Measurements from ENCODE around the gene MAPKAP1. TPM values are rescaled to one million over a fixed set of nuclear protein-coding genes. Genes with fewer than 3 reads are reported as not detected.

Gene MAPKAP1
- total RNA-seq, 2 donors from 2014 or later, result 75.3 to 91.6 TPM

DNA sequence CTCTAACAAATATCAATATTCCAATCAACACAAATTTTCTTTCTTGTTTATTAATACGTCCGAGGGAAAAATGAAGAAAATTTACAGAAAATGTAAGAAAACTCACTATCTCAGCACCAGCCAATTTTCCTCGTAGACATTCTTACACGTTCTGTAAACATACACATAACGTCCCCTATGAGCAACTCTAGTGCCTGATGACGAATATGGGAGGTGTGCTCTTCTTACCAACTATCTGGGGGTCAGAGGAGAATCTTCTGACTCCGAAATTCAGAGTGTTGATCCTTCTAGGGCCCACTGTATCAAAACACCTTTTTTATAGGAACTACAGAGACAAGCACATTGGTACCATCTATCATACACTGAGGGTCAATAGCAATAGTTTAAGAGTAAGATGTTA is 246.7 kb downstream of the MAPKAP1 start:
- no peak for DNase-seq
- H3K9me3 Mint-ChIP-seq, result peaks cover 53% of the 10 kb centered on the region
- no peaks in the 10 kb centered on the region for H3K4me1 ChIP-seq (ENCODE audit: control insufficient read depth, insufficient read depth, low read length)

DNA sequence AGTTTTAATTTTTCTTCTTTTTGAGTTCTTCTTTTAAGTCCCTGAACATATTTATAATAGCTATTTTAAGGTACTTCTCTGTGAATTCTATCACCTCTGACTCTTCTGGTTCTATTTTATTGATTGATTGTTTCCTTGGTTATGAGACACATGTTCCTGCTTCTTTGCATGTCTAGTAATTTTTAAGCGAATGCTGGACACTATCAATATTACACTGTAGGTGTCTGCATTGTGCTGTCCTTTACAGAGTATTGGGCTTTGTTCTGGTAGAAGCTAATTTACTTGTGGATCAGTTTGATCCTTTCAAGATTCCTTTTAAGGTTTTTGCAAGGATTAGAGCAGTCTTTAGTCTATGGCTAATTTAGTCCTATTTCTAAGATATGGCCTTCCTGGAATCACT is 249.7 kb downstream of the MAPKAP1 start:
- TF ChIP-seq, protein P1, sequence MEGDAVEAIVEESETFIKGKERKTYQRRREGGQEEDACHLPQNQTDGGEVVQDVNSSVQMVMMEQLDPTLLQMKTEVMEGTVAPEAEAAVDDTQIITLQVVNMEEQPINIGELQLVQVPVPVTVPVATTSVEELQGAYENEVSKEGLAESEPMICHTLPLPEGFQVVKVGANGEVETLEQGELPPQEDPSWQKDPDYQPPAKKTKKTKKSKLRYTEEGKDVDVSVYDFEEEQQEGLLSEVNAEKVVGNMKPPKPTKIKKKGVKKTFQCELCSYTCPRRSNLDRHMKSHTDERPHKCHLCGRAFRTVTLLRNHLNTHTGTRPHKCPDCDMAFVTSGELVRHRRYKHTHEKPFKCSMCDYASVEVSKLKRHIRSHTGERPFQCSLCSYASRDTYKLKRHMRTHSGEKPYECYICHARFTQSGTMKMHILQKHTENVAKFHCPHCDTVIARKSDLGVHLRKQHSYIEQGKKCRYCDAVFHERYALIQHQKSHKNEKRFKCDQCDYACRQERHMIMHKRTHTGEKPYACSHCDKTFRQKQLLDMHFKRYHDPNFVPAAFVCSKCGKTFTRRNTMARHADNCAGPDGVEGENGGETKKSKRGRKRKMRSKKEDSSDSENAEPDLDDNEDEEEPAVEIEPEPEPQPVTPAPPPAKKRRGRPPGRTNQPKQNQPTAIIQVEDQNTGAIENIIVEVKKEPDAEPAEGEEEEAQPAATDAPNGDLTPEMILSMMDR (conservative IDR thresholded peaks at IDR 0.05), result no peak
- Histone ChIP-seq H3K9me3 (ENCODE audit: control insufficient read depth, low read length) (peaks cover 56% of the 10 kb centered on the region), H3K4me1 (ENCODE audit: control insufficient read depth, insufficient read depth, low read length) (no peaks in the 10 kb centered on the region), H3K27ac (ENCODE audit: low read depth, low read length) (no peak overlapping the region), H3K27me3 (ENCODE audit: control insufficient read depth, insufficient read depth, low read length, poor library complexity, severe bottlenecking) (no peaks in the 10 kb centered on the region), H3K36me3 (ENCODE audit: control insufficient read depth, insufficient read depth, low read length) (peaks cover 30% of the 10 kb centered on the region), H3K9ac (ENCODE audit: extremely low read depth, low read length, poor library complexity, severe bottlenecking) (no peak overlapping the region), H3K4me3 (ENCODE audit: low read length) (peak overlapping the region; percentile 13)
- Mint-ChIP-seq H3K4me3 (no peak overlapping the region), H3K27ac (no peak overlapping the region), H3K9me3 (peaks cover 58% of the 10 kb centered on the region), H3K27me3 (ENCODE audit: insufficient read depth) (no peaks in the 10 kb centered on the region), H3K4me1 (no peaks in the 10 kb centered on the region), H3K36me3 (ENCODE audit: low read depth) (peaks cover 66% of the 10 kb centered on the region)
- 100% methylated on average over 1 of the region's 1 CpG for WGBS, 2 experiments (ENCODE audit: insufficient coverage in 1 of 2, insufficient read length in 1 of 2)
- no peak for DNase-seq

More for the DNA sequence above, 246.7 kb downstream of the MAPKAP1 start:
- Mint-ChIP-seq H3K27me3 (ENCODE audit: insufficient read depth) (no peaks in the 10 kb centered on the region), H3K27ac (no peak overlapping the region), H3K4me1 (peaks cover 4% of the 10 kb centered on the region), H3K4me3 (no peak overlapping the region), H3K36me3 (ENCODE audit: low read depth) (peaks cover 58% of the 10 kb centered on the region)
- no peaks in the 10 kb centered on the region for H3K27me3 ChIP-seq (ENCODE audit: control insufficient read depth, insufficient read depth, low read length, poor library complexity, severe bottlenecking)
- no peak overlapping the region for H3K9ac ChIP-seq (ENCODE audit: extremely low read depth, low read length, poor library complexity, severe bottlenecking)
- TF ChIP-seq, protein P1 (conservative IDR thresholded peaks at IDR 0.05), result no peak
- 97 to 98% methylated on average over 7 of the region's 7 CpGs for WGBS, 2 experiments (ENCODE audit: insufficient coverage in 1 of 2, insufficient read length in 1 of 2)
- peaks cover 47% of the 10 kb centered on the region for H3K9me3 ChIP-seq (ENCODE audit: control insufficient read depth, low read length)
- peaks cover 27% of the 10 kb centered on the region for H3K36me3 ChIP-seq (ENCODE audit: control insufficient read depth, insufficient read depth, low read length)
- H3K4me3 ChIP-seq (ENCODE audit: low read length), result no peak overlapping the region
- H3K27ac ChIP-seq (ENCODE audit: low read depth, low read length), result peak overlapping the region; percentile 69

DNA sequence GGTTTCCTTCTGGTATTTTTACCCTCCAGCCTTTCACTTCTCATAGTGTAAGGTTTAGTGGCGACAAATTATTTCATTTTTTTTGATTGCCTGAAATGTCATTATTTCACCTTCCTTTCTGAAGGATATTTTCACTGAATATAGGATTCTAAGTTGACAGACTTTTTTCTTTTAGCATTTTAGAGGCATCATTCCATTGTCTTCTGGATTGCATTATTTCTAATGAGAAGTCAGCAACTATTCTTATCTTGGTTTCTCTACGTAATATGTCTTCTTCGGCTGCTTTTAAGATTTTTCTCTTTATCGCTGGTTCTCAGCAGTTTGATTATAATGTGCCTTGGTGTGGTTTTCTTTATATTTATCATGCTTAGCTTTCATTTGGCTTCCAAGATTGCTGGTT is 251.1 kb downstream of the MAPKAP1 start:
- H3K36me3 Mint-ChIP-seq (ENCODE audit: low read depth), result peaks cover 68% of the 10 kb centered on the region
- 93 to 100% methylated on average over 1 to 4 of the region's 4 CpGs for WGBS, 2 experiments (ENCODE audit: insufficient coverage in 1 of 2, insufficient read length in 1 of 2)
- peaks cover 59% of the 10 kb centered on the region for H3K9me3 Mint-ChIP-seq
- Histone ChIP-seq H3K27ac (ENCODE audit: low read depth, low read length) (no peak overlapping the region), H3K9me3 (ENCODE audit: control insufficient read depth, low read length) (peaks cover 55% of the 10 kb centered on the region), H3K36me3 (ENCODE audit: control insufficient read depth, insufficient read depth, low read length) (peaks cover 34% of the 10 kb centered on the region), H3K27me3 (ENCODE audit: control insufficient read depth, insufficient read depth, low read length, poor library complexity, severe bottlenecking) (no peaks in the 10 kb centered on the region), H3K4me1 (ENCODE audit: control insufficient read depth, insufficient read depth, low read length) (no peaks in the 10 kb centered on the region), H3K9ac (ENCODE audit: extremely low read depth, low read length, poor library complexity, severe bottlenecking) (no peak overlapping the region), H3K4me3 (ENCODE audit: low read length) (peak overlapping the region; percentile 39)
- TF ChIP-seq, protein P1 (conservative IDR thresholded peaks at IDR 0.05), result no peak
- DNase-seq, result no peak
- no peak overlapping the region for H3K27ac Mint-ChIP-seq
- no peak overlapping the region for H3K4me3 Mint-ChIP-seq
- no peaks in the 10 kb centered on the region for H3K4me1 Mint-ChIP-seq
- no peaks in the 10 kb centered on the region for H3K27me3 Mint-ChIP-seq (ENCODE audit: insufficient read depth)
